T-helper 17 cell (primary cell): ENCODE results near the gene APEH. TPM values are rescaled to one million over a fixed set of nuclear protein-coding genes. Genes with fewer than 3 reads are reported as not detected.

Experiments
- ATAC-seq: fragments of 150-1000 bp; cut with Tn5 transposase; 2 replicates; pipeline ENCODE4 v1.10.0; 2021; ENCODE audit warnings: mild to moderate bottlenecking, moderate library complexity
- DNase-seq, 3 donors: peaks; one replicate each; pipeline versions ENCODE4 v3.0.0 to v3.0.0-alpha.2; 2020 to 2021
- H3K9me3 ChIP-seq: one replicate; pipeline ENCODE4 v1.7.0; 2013; ENCODE audit warnings: low read length, mild to moderate bottlenecking; ENCODE audit not compliant: control insufficient read depth, poor library complexity, severe bottlenecking
- H3K27ac Mint-ChIP-seq: one replicate; pipeline ENCODE4 v1.8.0; 2022; ENCODE audit warnings: mild to moderate bottlenecking, moderate library complexity, mixed read lengths
- H3K27me3 Mint-ChIP-seq: one replicate; pipeline ENCODE4 v1.8.0; 2022; ENCODE audit warnings: mixed read lengths
- H3K36me3 Mint-ChIP-seq: one replicate; pipeline ENCODE4 v1.8.0; 2022; ENCODE audit warnings: low read depth, mixed read lengths
- H3K4me1 Mint-ChIP-seq: one replicate; pipeline ENCODE4 v1.8.0; 2022; ENCODE audit warnings: mild to moderate bottlenecking, mixed read lengths
- H3K4me3 Mint-ChIP-seq: one replicate; pipeline ENCODE4 v1.8.0; 2022; ENCODE audit warnings: mild to moderate bottlenecking, moderate library complexity, mixed read lengths
- total RNA-seq, 4 donors: library from RNA in 2 of 4; stranded (reverse) in 2 of 4; gene quantifications; one replicate each; pipeline ENCODE4 v1.2.3 and lab custom pipeline; 2022 to 2026

APEH gene
- total RNA-seq, 2 donors from 2014 or later, result 61.2 to 71.0 TPM

- H3K4me3 Mint-ChIP-seq, result no peak overlapping the region
- ATAC-seq, result no peak
- no peaks in the 10 kb centered on the region for H3K36me3 Mint-ChIP-seq
These were observed 32.9 kb upstream of the APEH start for GRCh38 chr3:49641292-49641691.

GRCh38 chr3:49641921-49642707 lies 32.0 kb upstream of the APEH start:
- H3K27me3 Mint-ChIP-seq, result peaks cover 5% of the 10 kb centered on the region
- peaks cover under 1% of the 10 kb centered on the region for H3K4me1 Mint-ChIP-seq
- ATAC-seq (no peak), DNase-seq (no peak)
- no peaks in the 10 kb centered on the region for H3K36me3 Mint-ChIP-seq
- no peak overlapping the region for H3K4me3 Mint-ChIP-seq
- no peaks in the 10 kb centered on the region for H3K9me3 ChIP-seq
- H3K27ac Mint-ChIP-seq, result no peak overlapping the region

More at GRCh38 chr3:49641292-49641691, 32.9 kb upstream of the APEH start:
- no peaks in the 10 kb centered on the region for H3K9me3 ChIP-seq
- Mint-ChIP-seq H3K27me3 (peaks cover 2% of the 10 kb centered on the region), H3K4me1 (peaks cover 5% of the 10 kb centered on the region), H3K27ac (no peak overlapping the region)
- DNase-seq, result no peak

DNA sequence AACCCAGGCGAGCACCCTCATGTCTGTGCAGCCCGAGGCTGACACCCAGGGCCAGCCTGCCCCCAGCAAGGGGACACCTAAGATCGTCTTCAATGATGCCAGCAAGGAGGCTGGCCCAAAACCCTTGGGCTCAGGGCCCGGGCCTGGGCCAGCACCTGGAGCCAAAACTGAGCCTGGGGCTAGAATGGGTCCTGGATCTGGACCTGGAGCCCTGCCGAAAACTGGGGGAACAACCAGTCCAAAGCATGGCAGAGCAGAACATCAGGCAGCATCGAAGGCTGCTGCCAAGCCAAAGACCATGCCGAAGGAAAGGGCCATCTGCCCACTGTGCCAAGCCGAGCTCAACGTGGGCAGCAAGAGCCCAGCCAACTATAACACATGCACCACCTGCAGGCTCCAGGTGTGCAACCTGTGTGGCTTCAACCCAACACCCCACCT lies 31.4 kb upstream of the APEH start:
- H3K36me3 Mint-ChIP-seq, result no peaks in the 10 kb centered on the region
- H3K27me3 Mint-ChIP-seq, result peaks cover 5% of the 10 kb centered on the region
- H3K4me1 Mint-ChIP-seq, result peaks cover 2% of the 10 kb centered on the region
- DNase-seq (no peak), ATAC-seq (no peak)
- H3K4me3 Mint-ChIP-seq, result no peak overlapping the region
- no peaks in the 10 kb centered on the region for H3K9me3 ChIP-seq
- H3K27ac Mint-ChIP-seq, result no peak overlapping the region

- H3K4me3 Mint-ChIP-seq, result no peak overlapping the region
These were observed 29.5 kb upstream of the APEH start for GRCh38 chr3:49644684-49645083.

GRCh38 chr3:49646236-49646635 lies 27.9 kb upstream of the APEH start:
- ATAC-seq (no peak), DNase-seq (no peak)
- H3K9me3 ChIP-seq, result no peaks in the 10 kb centered on the region
- Mint-ChIP-seq H3K27me3 (peaks cover 5% of the 10 kb centered on the region), H3K27ac (no peak overlapping the region), H3K4me3 (no peak overlapping the region), H3K4me1 (peaks cover 2% of the 10 kb centered on the region), H3K36me3 (no peaks in the 10 kb centered on the region)

More at GRCh38 chr3:49644684-49645083, 29.5 kb upstream of the APEH start:
- Mint-ChIP-seq H3K4me1 (peaks cover 2% of the 10 kb centered on the region), H3K36me3 (no peaks in the 10 kb centered on the region), H3K27me3 (peaks cover 5% of the 10 kb centered on the region), H3K27ac (no peak overlapping the region)
- DNase-seq (no peak), ATAC-seq (no peak)
- H3K9me3 ChIP-seq, result no peaks in the 10 kb centered on the region

GRCh38 chr3:49647741-49648140 lies 26.4 kb upstream of the APEH start:
- H3K27me3 Mint-ChIP-seq, result peaks cover 5% of the 10 kb centered on the region
- H3K9me3 ChIP-seq, result no peaks in the 10 kb centered on the region
- peaks cover 2% of the 10 kb centered on the region for H3K4me1 Mint-ChIP-seq
- H3K27ac Mint-ChIP-seq, result no peak overlapping the region
- no peaks in the 10 kb centered on the region for H3K36me3 Mint-ChIP-seq
- no peak overlapping the region for H3K4me3 Mint-ChIP-seq
- ATAC-seq, result no peak
- DNase-seq, result no peak

DNA sequence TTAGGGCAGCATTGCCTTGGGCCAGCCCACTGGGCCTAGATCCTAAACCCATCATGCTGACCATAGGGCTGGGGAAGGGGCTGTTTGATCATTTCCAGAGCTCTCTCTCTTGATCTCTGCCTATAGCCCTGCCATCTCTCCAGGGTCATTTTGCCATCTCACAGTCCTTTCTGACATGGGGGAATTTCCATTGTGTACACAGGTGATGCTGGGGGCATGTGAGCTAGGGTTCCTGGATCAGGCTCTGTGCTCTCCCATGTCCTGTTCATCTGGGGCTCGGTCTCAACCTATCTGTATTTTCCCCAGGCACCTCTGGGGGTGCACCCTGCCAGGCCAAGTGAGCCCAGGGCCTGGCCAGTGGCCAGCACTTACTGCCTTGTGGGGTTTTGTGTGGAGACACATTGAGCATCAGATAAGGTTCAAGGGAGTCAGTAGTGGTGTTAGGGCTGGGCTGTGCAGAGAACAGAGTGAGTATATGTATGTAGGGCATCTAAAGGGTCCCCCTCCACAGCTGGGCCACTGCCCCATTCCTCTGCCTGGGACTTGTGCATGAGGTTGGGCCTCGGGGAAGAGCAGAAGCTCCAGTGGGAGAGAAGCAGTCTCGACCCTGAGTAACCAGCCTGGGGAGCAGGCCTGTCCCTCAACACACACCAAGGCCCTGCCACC lies 25.7 kb upstream of the APEH start:
- no peaks in the 10 kb centered on the region for H3K9me3 ChIP-seq
- Mint-ChIP-seq H3K27me3 (peaks cover 5% of the 10 kb centered on the region), H3K36me3 (no peaks in the 10 kb centered on the region), H3K4me3 (no peak overlapping the region), H3K4me1 (peaks cover 2% of the 10 kb centered on the region), H3K27ac (no peak overlapping the region)
- DNase-seq (no peak), ATAC-seq (no peak)

GRCh38 chr3:49649576-49649975 lies 24.6 kb upstream of the APEH start:
- H3K9me3 ChIP-seq, result no peaks in the 10 kb centered on the region
- Mint-ChIP-seq H3K27me3 (peaks cover 13% of the 10 kb centered on the region), H3K4me1 (peaks cover 2% of the 10 kb centered on the region), H3K36me3 (no peaks in the 10 kb centered on the region), H3K4me3 (no peak overlapping the region), H3K27ac (no peak overlapping the region)
- DNase-seq (no peak), ATAC-seq (no peak)

DNA sequence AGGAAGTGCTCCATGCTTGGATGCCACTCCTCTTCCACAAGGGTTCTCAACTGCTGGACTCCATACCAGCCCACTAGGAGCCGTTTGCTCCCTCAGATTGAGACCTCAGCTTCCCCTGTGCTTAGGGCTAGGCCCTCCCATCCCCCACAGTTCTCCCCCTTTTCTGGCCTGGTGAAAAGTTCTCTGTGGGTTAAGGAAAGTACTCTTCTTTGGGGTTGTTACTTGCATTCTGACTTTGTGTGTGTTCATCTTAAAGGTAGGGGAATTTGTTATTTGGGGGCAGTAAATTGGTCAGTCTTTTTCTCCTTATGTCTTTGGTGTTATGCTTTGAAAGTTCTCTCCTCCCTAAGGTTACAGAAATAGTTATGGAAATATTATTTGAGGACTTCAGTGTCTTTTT lies 24.0 kb upstream of the APEH start:
- Mint-ChIP-seq H3K27ac (no peak overlapping the region), H3K4me3 (no peak overlapping the region), H3K27me3 (peaks cover 16% of the 10 kb centered on the region), H3K36me3 (no peaks in the 10 kb centered on the region), H3K4me1 (peaks cover 2% of the 10 kb centered on the region)
- DNase-seq (no peak), ATAC-seq (no peak)
- no peaks in the 10 kb centered on the region for H3K9me3 ChIP-seq

DNA sequence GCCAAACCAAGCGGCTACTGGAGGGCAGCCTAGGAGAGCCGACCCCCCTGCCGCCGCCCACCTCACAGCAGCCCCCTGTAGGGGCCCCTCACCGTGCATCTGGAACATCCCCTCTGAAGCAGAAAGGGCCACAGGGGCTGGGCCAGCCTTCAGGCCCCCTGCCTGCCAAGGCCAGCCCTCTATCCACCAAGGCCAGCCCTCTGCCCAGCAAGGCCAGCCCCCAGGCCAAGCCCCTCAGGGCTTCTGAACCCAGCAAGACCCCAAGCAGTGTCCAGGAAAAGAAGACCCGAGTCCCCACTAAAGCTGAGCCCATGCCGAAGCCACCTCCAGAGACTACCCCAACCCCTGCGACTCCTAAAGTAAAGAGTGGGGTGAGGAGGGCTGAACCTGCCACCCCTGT lies 23.5 kb upstream of the APEH start:
- H3K4me1 Mint-ChIP-seq, result peaks cover 2% of the 10 kb centered on the region
- peaks cover 16% of the 10 kb centered on the region for H3K27me3 Mint-ChIP-seq
- ATAC-seq (no peak), DNase-seq (no peak)
- H3K9me3 ChIP-seq, result no peaks in the 10 kb centered on the region
- H3K36me3 Mint-ChIP-seq, result no peaks in the 10 kb centered on the region
- H3K27ac Mint-ChIP-seq, result no peak overlapping the region
- no peak overlapping the region for H3K4me3 Mint-ChIP-seq

- H3K9me3 ChIP-seq, result no peaks in the 10 kb centered on the region
- no peak for DNase-seq
- Mint-ChIP-seq H3K4me3 (no peak overlapping the region), H3K27me3 (peaks cover 18% of the 10 kb centered on the region), H3K4me1 (peaks cover 1% of the 10 kb centered on the region), H3K27ac (no peak overlapping the region), H3K36me3 (no peaks in the 10 kb centered on the region)
- no peak for ATAC-seq
These were observed 21.8 kb upstream of the APEH start for GRCh38 chr3:49652218-49652902.

GRCh38 chr3:49652903-49653415 lies 21.2 kb upstream of the APEH start:
- H3K4me1 Mint-ChIP-seq, result no peaks in the 10 kb centered on the region
- H3K27me3 Mint-ChIP-seq, result peaks cover 18% of the 10 kb centered on the region
- no peak overlapping the region for H3K4me3 Mint-ChIP-seq

DNA sequence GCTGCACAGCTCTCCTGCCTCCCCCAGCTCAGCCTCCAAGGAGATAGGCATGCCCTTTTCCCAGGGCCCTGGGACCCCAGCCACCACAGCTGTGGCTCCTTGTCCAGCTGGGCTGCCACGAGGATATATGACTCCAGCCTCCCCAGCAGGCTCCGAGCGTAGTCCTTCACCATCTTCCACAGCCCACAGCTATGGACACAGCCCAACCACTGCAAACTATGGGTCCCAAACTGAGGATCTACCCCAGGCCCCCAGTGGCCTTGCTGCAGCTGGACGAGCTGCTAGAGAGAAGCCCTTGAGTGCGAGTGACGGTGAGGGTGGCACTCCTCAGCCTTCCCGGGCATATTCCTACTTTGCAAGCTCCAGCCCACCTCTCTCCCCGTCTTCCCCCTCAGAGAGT lies 20.5 kb upstream of the APEH start:
- Mint-ChIP-seq H3K27ac (no peak overlapping the region), H3K36me3 (no peaks in the 10 kb centered on the region), H3K4me1 (peaks cover 2% of the 10 kb centered on the region), H3K4me3 (no peak overlapping the region), H3K27me3 (peaks cover 18% of the 10 kb centered on the region)
- no peaks in the 10 kb centered on the region for H3K9me3 ChIP-seq
- DNase-seq (no peak), ATAC-seq (no peak)

More at GRCh38 chr3:49652903-49653415, 21.2 kb upstream of the APEH start:
- no peak for DNase-seq
- H3K27ac Mint-ChIP-seq, result no peak overlapping the region
- ATAC-seq, result no peak
- H3K9me3 ChIP-seq, result no peaks in the 10 kb centered on the region
- no peaks in the 10 kb centered on the region for H3K36me3 Mint-ChIP-seq
